ENCODE data around the gene TMEM131. TPM values are rescaled to one million over a fixed set of nuclear protein-coding genes. Genes with fewer than 3 reads are reported as not detected.

The TMEM131 gene
- polyA plus RNA-seq, 3 donors: 7.0 to 23.6 (median 8.2) TPM

DNA sequence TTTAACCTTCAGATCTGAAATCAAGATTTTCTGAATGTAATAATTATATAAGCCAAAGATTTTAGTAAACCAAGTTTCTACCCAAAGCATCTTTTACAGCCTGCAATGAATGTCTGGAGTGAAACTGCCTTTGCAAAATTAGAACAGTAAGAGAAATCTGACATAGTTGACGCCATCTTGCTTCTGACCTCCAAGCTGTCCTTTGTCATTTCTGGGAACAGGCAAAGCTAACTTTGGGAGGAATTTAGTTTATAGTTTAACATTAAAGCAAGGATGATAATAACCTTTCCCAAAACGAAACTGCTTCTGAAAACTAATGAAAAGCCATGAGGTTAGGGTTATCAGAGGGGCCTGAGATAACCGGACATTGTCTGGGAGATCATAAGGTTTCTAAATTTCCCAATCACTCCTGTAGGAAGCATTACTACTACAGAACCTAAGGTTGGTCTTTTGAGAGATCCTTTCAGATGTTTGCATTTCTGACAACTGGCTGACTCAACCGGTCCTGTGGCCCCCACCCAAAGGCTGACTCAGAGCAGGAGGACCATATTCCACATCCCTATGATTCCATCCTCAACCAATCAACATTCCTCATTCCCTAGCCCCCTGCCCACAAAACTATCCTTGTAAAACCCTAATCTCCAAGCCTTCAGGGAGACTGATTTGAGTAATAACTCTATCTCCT is 124.5 kb downstream of the TMEM131 start:
- Histone ChIP-seq H3K79me2 (ENCODE audit: insufficient read depth, low read length) (peaks cover 23% of the 10 kb centered on the region), H2AFZ (ENCODE audit: insufficient read depth, low read depth, low read length, poor library complexity, severe bottlenecking) (no peak overlapping the region), H3K4me2 (replicated peaks; ENCODE audit: extremely low read depth, low read length, poor library complexity, severe bottlenecking) (no peak overlapping the region), H3K9ac (ENCODE audit: insufficient read depth, low read length, poor library complexity, severe bottlenecking) (no peak overlapping the region), H3K27ac (ENCODE audit: low read depth in 1 of 2, low read length in 2 of 2) (no peak overlapping the region), H3K4me1 (ENCODE audit: control insufficient read depth in 1 of 2, insufficient read depth in 2 of 2, low read length in 2 of 2) (peaks cover 25 to 30% of the 10 kb centered on the region in 2 donors), H3K4me3 (replicated peaks in 1 of 3; ENCODE audit: low read depth in 2 of 3, low read length in 3 of 3) (no peak overlapping the region), H3K27me3 (ENCODE audit: control insufficient read depth in 2 of 2, insufficient read depth in 2 of 2, low read length in 2 of 2) (no peaks in the 10 kb centered on the region), H4K20me1 (ENCODE audit: insufficient read depth, low read length) (peaks cover 94% of the 10 kb centered on the region), H3K9me3 (replicated peaks in 1 of 2; ENCODE audit: control insufficient read depth in 1 of 2, insufficient read depth in 1 of 2, low read length in 2 of 2) (no peaks in the 10 kb centered on the region), H3K36me3 (replicated peaks in 1 of 2; ENCODE audit: control insufficient read depth in 1 of 2, insufficient read depth in 2 of 2, low read length in 2 of 2) (no peaks in the 10 kb centered on the region)
- peaks cover 21 to 22% of the 10 kb centered on the region in 2 donors for H3K36me3 Mint-ChIP-seq
- DNase-seq: no peak
- 72% methylated on average over 2 of the region's 4 CpGs for WGBS (ENCODE audit: insufficient coverage)
- intact Hi-C loops (cut with micrococcal nuclease): no loop called here
- peaks cover 0 to 3% (median 1%) of the 10 kb centered on the region in 3 donors for H3K27me3 Mint-ChIP-seq (ENCODE audit: low read depth in 3 of 3)
- H3K4me3 Mint-ChIP-seq: no peak overlapping the region
- peak overlapping the region in 2 of 7 donors; percentile 9 to 62 for H3K27ac Mint-ChIP-seq
- peaks cover 37% of the 10 kb centered on the region for H3K4me1 Mint-ChIP-seq
- TF ChIP-seq, protein P1, sequence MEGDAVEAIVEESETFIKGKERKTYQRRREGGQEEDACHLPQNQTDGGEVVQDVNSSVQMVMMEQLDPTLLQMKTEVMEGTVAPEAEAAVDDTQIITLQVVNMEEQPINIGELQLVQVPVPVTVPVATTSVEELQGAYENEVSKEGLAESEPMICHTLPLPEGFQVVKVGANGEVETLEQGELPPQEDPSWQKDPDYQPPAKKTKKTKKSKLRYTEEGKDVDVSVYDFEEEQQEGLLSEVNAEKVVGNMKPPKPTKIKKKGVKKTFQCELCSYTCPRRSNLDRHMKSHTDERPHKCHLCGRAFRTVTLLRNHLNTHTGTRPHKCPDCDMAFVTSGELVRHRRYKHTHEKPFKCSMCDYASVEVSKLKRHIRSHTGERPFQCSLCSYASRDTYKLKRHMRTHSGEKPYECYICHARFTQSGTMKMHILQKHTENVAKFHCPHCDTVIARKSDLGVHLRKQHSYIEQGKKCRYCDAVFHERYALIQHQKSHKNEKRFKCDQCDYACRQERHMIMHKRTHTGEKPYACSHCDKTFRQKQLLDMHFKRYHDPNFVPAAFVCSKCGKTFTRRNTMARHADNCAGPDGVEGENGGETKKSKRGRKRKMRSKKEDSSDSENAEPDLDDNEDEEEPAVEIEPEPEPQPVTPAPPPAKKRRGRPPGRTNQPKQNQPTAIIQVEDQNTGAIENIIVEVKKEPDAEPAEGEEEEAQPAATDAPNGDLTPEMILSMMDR (IDR thresholded peaks at IDR 0.05): no peak
- peaks cover 0 to 6% (median 2%) of the 10 kb centered on the region in 7 donors for H3K9me3 Mint-ChIP-seq

DNA sequence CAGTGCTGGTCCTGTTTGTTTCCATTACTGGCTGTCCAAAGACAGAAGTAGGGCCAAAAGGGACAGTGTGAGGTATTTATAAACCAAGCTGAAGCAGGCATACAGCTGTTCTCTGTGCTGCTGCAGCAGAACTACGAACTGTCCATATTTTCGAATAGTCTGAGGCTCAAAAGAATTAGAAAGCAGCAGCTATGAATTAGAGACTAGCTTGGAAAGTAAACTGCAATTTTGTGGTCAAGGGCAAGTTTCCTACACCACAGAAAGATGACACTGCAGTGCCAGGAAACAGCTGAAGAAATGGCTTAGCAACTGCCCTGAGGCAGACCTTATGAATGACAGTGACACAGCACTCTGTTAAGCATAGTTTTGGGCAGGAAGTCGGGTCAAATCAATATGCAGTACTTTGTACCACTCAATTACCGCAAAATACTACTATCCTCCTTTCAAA is 125.3 kb downstream of the TMEM131 start:
- Histone ChIP-seq H3K27ac (ENCODE audit: low read depth in 1 of 2, low read length in 2 of 2) (no peak overlapping the region), H3K4me3 (replicated peaks in 1 of 3; ENCODE audit: low read depth in 2 of 3, low read length in 3 of 3) (no peak overlapping the region)
- H3K27ac Mint-ChIP-seq: peak overlapping the region in 1 of 7 donors; percentile 45

More for the DNA sequence above, 125.3 kb downstream of the TMEM131 start:
- H3K27me3 Mint-ChIP-seq (ENCODE audit: low read depth in 3 of 3): peaks cover 1 to 3% (median 1%) of the 10 kb centered on the region in 3 donors
- TF ChIP-seq, protein P1 (IDR thresholded peaks at IDR 0.05): no peak
- Histone ChIP-seq H3K9me3 (replicated peaks in 1 of 2; ENCODE audit: control insufficient read depth in 1 of 2, insufficient read depth in 1 of 2, low read length in 2 of 2) (no peaks in the 10 kb centered on the region), H3K4me1 (ENCODE audit: control insufficient read depth in 1 of 2, insufficient read depth in 2 of 2, low read length in 2 of 2) (peaks cover 25 to 30% of the 10 kb centered on the region in 2 donors), H3K79me2 (ENCODE audit: insufficient read depth, low read length) (peaks cover 23% of the 10 kb centered on the region), H3K9ac (ENCODE audit: insufficient read depth, low read length, poor library complexity, severe bottlenecking) (no peak overlapping the region), H3K27me3 (ENCODE audit: control insufficient read depth in 2 of 2, insufficient read depth in 2 of 2, low read length in 2 of 2) (no peaks in the 10 kb centered on the region), H3K4me2 (replicated peaks; ENCODE audit: extremely low read depth, low read length, poor library complexity, severe bottlenecking) (peak overlapping the region; percentile 21), H2AFZ (ENCODE audit: insufficient read depth, low read depth, low read length, poor library complexity, severe bottlenecking) (no peak overlapping the region), H4K20me1 (ENCODE audit: insufficient read depth, low read length) (peaks cover 92% of the 10 kb centered on the region), H3K36me3 (replicated peaks in 1 of 2; ENCODE audit: control insufficient read depth in 1 of 2, insufficient read depth in 2 of 2, low read length in 2 of 2) (no peaks in the 10 kb centered on the region)
- intact Hi-C loops (cut with micrococcal nuclease): no loop called here
- H3K4me3 Mint-ChIP-seq: peak overlapping the region in 1 of 2 donors; percentile 44
- 0% methylated on average over 2 of the region's 4 CpGs for WGBS (ENCODE audit: insufficient coverage)
- peaks cover 37% of the 10 kb centered on the region for H3K4me1 Mint-ChIP-seq
- H3K36me3 Mint-ChIP-seq: peaks cover 24 to 25% of the 10 kb centered on the region in 2 donors
- peaks cover 0 to 7% (median 2%) of the 10 kb centered on the region in 7 donors for H3K9me3 Mint-ChIP-seq
- DNase-seq: peak; percentile 27 to 54 (median 38)
